Adrenal gland (tissue), 12 donors: ENCODE results near the gene TEAD4. TPM values are rescaled to one million over a fixed set of nuclear protein-coding genes. Genes with fewer than 3 reads are reported as not detected.

Experiments
- DNase-seq, 7 donors: peaks; one replicate each; pipeline ENCODE4 v3.0.0-alpha.2; 2019 to 2020
- H3K27ac ChIP-seq, 5 donors: fragments of 200-600 bp; sonication (generic) in 4 of 5; 1 replicate in 3 of 5; 2 replicates in 2 of 5; pipeline versions ENCODE4 v1.5.1 to v1.8.0; 2016 to 2020; ENCODE audit warnings: mild to moderate bottlenecking in 1 of 5
- H3K27me3 ChIP-seq: fragments of 200-600 bp; 2 replicates; pipeline ENCODE4 v1.8.0; 2021
- H3K36me3 ChIP-seq, 2 donors: fragments of 200-600 bp; replicated peaks in 1 of 2; 1 replicate in 1 of 2; 2 replicates in 1 of 2; pipeline versions ENCODE4 v1.5.1 to v1.8.0; 2018 to 2022
- H3K4me1 ChIP-seq, 2 donors: fragments of 200-600 bp; replicated peaks in 1 of 2; 1 replicate in 1 of 2; 2 replicates in 1 of 2; pipeline versions ENCODE4 v1.5.1 to v1.8.0; 2018 to 2021
- H3K4me3 ChIP-seq, 4 donors: fragments of 200-600 bp; sonication (generic) in 3 of 4; one replicate each; pipeline ENCODE4 v1.5.1; 2016 to 2018
- H3K9me3 ChIP-seq, 3 donors: fragments of 200-600 bp; sonication (generic) in 1 of 3; replicated peaks in 1 of 3; 1 replicate in 2 of 3; 2 replicates in 1 of 3; pipeline versions ENCODE4 v1.5.1 to v1.8.0; 2016 to 2021
- POLR2A ChIP-seq, 2 donors: fragments of 450-650 bp; IDR thresholded peaks; one replicate each; pipeline ENCODE4 v1.6.1; 2017; ENCODE audit warnings: antibody characterized with exemption in 2 of 2, mild to moderate bottlenecking in 2 of 2, moderate library complexity in 1 of 2
- whole genome bisulfite sequencing, 4 donors: extraction: QIAGEN DNeasy Blood & Tissue Kit in 2 of 4; methylation state at CpG; one replicate each; pipeline versions ENCODE4 v1.1.5 to v1.1.7; 2013 to 2017; 5-methylcytosine and 5-hydroxymethylcytosine counted together
- intact Hi-C, 2 donors: fragments of 100-400 bp; cut with DNase I; formaldehyde crosslinking; loops; one replicate each; pipeline versions ENCODE4 v1.14.1 to v1.15.0; 2022 to 2023
- polyA plus RNA-seq, 3 donors: library from polyadenylated mRNA; stranded (reverse); fragments of 200-250 nt in 2 of 3; fragments of 350-450 nt in 1 of 3; fragmentation: Illumina TruSeq in 1 of 3; extraction: RNeasy Lipid Tissue Mini Kit (QIAGEN cat#74804) in 1 of 3; gene quantifications; one replicate each; pipeline ENCODE4 v1.2.3, GENCODE V29; 2013 to 2014
- total RNA-seq, 9 donors: library from RNA; depleted of rRNA in 4 of 9; stranded (reverse); fragments of >200 nt in 4 of 9; fragments of 120-200 nt in 1 of 9; fragmentation: NEBNext Ultra II Directional in 1 of 9; extraction: Animal tissue kit (Norgen Biotek cat#: 25700) in 1 of 9; gene quantifications; one replicate each; pipeline versions ENCODE4 v1.1.0 to v1.2.4, GENCODE V29; 2013 to 2023
- TF ChIP-seq, protein P1 (sequence below), 6 experiments: fragments of 450-650 bp in 4 of 6; fragments of 200-600 bp in 2 of 6; sonication (generic) in 1 of 6; IDR thresholded peaks; 1 replicate in 5 of 6; 2 replicates in 1 of 6; pipeline versions ENCODE4 v1.5.1 to v1.8.0; 2016 to 2021; ENCODE audit warnings: antibody characterized with exemption in 6 of 6, mild to moderate bottlenecking in 2 of 6, moderate library complexity in 1 of 6
- donor health status: healthy with polysubstance abuse.
- donor health status: Bipolar disorder and iron deficiency.
- donor health status: DM: yes; HTN: yes; CAD: no.
- donor health status: DM: no; HTN: no; CAD: no.
- donor health status: DM: no; HTN: no; CAD: no.
- donor health status: DM: yes; HTN: yes; CAD: no.

TEAD4 gene
- total and polyA plus RNA-seq, 12 donors: 1.2 to 16.6 (median 7.6) TPM

DNA sequence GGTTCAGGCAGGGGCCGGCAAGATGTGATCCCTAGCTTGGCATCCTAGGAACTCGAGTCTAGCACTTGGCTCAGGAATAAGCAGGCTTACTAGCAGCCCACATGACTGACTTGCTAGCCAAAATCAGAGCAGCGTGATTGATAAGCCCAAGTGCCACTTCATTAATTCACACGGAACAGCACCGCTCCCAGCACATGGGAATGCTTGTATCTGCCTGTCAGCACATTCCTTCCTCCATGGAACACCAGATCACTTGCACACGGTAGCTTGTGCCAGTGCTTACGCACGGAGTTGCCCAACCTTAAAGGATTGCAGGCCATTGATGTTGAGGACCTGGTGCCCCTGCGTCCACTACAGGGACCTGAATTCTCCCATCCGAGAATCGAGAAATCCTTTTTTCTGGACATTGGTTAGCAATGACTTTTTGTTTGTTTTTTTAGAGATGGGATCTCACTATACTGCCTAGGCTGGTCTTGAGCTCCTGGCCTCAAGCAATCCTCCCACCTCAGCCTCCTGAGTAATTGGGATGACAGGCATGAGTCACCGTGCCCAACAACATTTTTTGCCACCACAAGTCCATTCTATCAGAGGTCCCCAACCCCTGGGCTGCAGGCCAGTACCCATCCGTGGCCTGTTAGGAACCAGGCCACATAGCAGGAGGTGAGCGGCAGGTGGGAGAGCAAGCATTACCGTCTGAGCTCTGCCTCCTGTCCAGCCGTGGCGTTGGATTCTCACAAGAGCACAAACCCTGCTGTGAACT, 87.4 kb downstream of the TEAD4 start:
- Histone ChIP-seq H3K27me3 (no peaks in the 10 kb centered on the region), H3K4me3 (no peak overlapping the region), H3K4me1 (no peaks in the 10 kb centered on the region), H3K36me3 (no peaks in the 10 kb centered on the region), H3K27ac (no peak overlapping the region), H3K9me3 (no peaks in the 10 kb centered on the region)
- no peak for DNase-seq
- intact Hi-C loops: loop anchor here in 1 of 2 donors (10.0 kb wide), 1 partner anchor 192 kb away; the partner anchor contains the start of gene TEX52
- WGBS, 4 donors: 80 to 83% (median 81%) methylated on average over 15 to 17 of the region's 17 CpGs
- TF ChIP-seq POLR2A (IDR thresholded peaks at IDR 0.05): no peak
- TF ChIP-seq, protein P1, sequence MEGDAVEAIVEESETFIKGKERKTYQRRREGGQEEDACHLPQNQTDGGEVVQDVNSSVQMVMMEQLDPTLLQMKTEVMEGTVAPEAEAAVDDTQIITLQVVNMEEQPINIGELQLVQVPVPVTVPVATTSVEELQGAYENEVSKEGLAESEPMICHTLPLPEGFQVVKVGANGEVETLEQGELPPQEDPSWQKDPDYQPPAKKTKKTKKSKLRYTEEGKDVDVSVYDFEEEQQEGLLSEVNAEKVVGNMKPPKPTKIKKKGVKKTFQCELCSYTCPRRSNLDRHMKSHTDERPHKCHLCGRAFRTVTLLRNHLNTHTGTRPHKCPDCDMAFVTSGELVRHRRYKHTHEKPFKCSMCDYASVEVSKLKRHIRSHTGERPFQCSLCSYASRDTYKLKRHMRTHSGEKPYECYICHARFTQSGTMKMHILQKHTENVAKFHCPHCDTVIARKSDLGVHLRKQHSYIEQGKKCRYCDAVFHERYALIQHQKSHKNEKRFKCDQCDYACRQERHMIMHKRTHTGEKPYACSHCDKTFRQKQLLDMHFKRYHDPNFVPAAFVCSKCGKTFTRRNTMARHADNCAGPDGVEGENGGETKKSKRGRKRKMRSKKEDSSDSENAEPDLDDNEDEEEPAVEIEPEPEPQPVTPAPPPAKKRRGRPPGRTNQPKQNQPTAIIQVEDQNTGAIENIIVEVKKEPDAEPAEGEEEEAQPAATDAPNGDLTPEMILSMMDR (IDR thresholded peaks at IDR 0.05): no peak

DNA sequence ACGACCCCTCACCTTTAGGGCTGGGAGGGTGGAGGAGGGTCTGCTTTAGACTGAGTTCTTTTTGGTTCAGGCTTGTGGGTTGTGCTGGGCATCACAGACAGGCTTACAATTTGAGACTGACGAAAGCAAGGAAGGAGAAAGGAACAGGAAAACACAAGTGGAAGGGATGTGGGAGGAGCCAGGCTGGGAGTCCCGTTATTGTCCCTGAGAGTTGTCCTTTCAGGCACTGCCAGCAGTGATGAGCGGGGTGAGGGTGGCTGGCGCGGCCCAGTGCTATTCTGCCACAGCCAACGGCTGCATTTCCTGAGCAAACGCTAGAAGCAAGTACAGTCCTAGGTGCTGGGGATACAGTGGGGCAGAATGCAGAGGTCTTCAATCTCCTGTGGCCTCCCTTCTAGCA, 88.8 kb downstream of the TEAD4 start:
- no peak overlapping the region for H3K4me3 ChIP-seq
- TF ChIP-seq, protein P1 (IDR thresholded peaks at IDR 0.05): no peak
- TF ChIP-seq POLR2A (IDR thresholded peaks at IDR 0.05): no peak
- peak in 1 of 7 donors; percentile 8 for DNase-seq
- intact Hi-C loops: loop anchor here in 1 of 2 donors (10.0 kb wide), 1 partner anchor 193 kb away; the partner anchor contains the start of gene TEX52
- H3K27me3 ChIP-seq: no peaks in the 10 kb centered on the region
- no peaks in the 10 kb centered on the region for H3K36me3 ChIP-seq
- H3K27ac ChIP-seq: no peak overlapping the region
- whole genome bisulfite sequencing, 4 donors: 31 to 52% (median 35%) methylated on average over 7 to 8 of the region's 8 CpGs
- no peaks in the 10 kb centered on the region for H3K9me3 ChIP-seq
- no peaks in the 10 kb centered on the region for H3K4me1 ChIP-seq

DNA sequence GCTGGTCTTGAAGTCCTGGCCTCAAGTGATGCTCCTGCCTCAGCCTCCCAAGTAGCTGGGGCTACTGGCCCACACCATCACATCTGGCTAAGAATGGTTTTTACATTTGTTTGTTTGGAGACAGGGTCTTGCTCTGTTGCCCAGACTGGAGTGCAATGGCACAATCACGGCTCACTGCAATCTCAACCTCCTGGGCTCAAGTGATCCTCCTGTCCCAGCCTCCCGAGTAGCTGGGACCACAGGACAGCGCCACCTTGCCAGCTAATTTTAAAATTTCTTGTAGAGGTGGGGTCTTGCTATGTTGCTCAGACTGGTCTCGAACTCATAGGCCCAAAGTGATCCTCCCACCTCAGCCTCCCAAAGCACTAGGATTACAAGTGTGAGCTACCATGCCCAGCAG, 89.3 kb downstream of the TEAD4 start:
- Histone ChIP-seq H3K27me3 (no peaks in the 10 kb centered on the region), H3K4me3 (no peak overlapping the region), H3K9me3 (no peaks in the 10 kb centered on the region), H3K4me1 (no peaks in the 10 kb centered on the region), H3K36me3 (no peaks in the 10 kb centered on the region), H3K27ac (no peak overlapping the region)
- 88 to 95% (median 91%) methylated on average over 4 of the region's 4 CpGs for WGBS, 4 donors
- intact Hi-C loops: loop anchor here in 1 of 2 donors (10.0 kb wide), 1 partner anchor 194 kb away; the partner anchor contains the start of gene TEX52
- TF ChIP-seq, protein P1 (IDR thresholded peaks at IDR 0.05): no peak
- no peak for TF ChIP-seq POLR2A (IDR thresholded peaks at IDR 0.05)
- DNase-seq: no peak

DNA sequence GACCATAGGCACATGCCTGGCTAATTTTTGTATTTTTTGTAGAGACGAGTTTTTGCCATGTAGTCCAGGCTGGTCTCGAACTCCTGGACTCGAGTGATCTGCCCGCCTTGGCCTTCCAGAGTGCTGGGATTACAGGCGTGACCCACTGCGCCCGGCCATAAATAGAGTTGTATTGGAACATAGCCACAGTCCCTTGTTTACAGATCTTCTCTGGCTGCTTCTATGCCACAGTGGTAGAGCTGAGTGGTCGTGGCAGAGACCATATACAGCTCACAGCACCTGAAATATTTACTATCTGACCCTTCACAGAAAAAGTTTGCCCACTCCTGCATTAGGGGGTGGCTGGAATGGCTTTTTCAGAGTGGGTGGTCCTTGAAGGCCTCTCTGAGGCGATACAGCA, 90.0 kb downstream of the TEAD4 start:
- TF ChIP-seq, protein P1 (IDR thresholded peaks at IDR 0.05): no peak
- TF ChIP-seq POLR2A (IDR thresholded peaks at IDR 0.05): no peak
- H3K27me3 ChIP-seq: no peaks in the 10 kb centered on the region
- no peaks in the 10 kb centered on the region for H3K9me3 ChIP-seq
- intact Hi-C loops: loop anchor here in 1 of 2 donors (10.0 kb wide), 1 partner anchor 194 kb away; the partner anchor contains the start of gene TEX52
- no peak overlapping the region for H3K4me3 ChIP-seq
- DNase-seq: no peak
- H3K27ac ChIP-seq: no peak overlapping the region
- no peaks in the 10 kb centered on the region for H3K36me3 ChIP-seq
- WGBS, 4 donors: 82 to 91% (median 86%) methylated on average over 9 of the region's 9 CpGs
- no peaks in the 10 kb centered on the region for H3K4me1 ChIP-seq
